ENCODE data around the gene PRUNE1.

The PRUNE1 gene, protein sequence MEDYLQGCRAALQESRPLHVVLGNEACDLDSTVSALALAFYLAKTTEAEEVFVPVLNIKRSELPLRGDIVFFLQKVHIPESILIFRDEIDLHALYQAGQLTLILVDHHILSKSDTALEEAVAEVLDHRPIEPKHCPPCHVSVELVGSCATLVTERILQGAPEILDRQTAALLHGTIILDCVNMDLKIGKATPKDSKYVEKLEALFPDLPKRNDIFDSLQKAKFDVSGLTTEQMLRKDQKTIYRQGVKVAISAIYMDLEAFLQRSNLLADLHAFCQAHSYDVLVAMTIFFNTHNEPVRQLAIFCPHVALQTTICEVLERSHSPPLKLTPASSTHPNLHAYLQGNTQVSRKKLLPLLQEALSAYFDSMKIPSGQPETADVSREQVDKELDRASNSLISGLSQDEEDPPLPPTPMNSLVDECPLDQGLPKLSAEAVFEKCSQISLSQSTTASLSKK

DNA sequence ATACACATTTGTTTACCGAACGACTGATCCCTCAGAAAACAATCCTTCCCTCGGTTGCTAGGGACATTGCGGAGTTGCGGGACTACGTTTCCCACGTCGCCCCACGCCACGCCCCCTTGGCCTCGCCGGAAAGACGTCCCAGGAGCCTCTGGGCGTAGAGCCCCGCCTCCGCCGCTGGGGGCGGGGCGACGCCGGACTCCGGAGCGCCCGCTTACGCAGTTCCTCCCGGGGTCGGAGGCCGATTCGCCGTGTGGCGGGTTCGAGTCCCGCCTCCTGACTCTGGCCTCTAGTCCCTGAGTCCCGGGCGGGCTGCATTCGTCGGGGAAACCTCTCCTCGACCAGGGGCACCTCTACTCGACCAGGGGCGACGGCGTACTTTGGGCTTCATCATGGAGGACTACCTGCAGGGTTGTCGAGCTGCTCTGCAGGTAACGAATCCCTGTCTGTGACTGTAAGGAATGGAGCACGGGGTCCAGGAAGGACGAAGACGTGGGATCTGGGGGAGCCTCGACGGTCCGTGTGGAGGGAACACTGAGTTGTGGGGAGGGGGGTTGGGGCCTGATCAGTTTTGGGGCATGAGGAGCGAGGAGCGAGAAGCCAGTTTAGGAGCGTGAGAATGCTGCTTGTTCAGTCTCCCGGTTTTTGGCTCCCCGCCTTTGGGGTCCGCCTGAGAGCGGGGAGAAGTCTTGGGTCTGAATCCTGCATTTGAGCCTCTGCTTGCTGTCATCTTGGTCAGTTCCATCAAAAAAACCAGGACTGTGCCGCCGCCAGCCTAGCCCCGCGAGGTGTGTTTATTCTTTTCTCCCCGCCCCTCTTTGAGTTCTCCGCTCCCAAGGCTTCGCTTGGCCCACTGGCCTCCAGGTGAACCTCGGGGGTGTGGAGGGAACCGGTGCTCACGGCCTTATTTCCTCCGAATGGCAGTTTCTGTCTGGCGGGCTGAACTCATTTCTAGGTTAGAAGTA is at the start of gene PRUNE1:
TSS of gene PRUNE1 (plus strand) at position 206 of the 962 bp plus-strand sequence. CDS start at position 390, 184 bp downstream.
- TF ChIP-seq, protein P1, sequence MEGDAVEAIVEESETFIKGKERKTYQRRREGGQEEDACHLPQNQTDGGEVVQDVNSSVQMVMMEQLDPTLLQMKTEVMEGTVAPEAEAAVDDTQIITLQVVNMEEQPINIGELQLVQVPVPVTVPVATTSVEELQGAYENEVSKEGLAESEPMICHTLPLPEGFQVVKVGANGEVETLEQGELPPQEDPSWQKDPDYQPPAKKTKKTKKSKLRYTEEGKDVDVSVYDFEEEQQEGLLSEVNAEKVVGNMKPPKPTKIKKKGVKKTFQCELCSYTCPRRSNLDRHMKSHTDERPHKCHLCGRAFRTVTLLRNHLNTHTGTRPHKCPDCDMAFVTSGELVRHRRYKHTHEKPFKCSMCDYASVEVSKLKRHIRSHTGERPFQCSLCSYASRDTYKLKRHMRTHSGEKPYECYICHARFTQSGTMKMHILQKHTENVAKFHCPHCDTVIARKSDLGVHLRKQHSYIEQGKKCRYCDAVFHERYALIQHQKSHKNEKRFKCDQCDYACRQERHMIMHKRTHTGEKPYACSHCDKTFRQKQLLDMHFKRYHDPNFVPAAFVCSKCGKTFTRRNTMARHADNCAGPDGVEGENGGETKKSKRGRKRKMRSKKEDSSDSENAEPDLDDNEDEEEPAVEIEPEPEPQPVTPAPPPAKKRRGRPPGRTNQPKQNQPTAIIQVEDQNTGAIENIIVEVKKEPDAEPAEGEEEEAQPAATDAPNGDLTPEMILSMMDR (IDR thresholded peaks at IDR 0.05; ENCODE audit: extremely low read depth, missing control alignments), result no peak
- DNase-seq (ENCODE audit: low spot score), result peak; percentile 97

DNA sequence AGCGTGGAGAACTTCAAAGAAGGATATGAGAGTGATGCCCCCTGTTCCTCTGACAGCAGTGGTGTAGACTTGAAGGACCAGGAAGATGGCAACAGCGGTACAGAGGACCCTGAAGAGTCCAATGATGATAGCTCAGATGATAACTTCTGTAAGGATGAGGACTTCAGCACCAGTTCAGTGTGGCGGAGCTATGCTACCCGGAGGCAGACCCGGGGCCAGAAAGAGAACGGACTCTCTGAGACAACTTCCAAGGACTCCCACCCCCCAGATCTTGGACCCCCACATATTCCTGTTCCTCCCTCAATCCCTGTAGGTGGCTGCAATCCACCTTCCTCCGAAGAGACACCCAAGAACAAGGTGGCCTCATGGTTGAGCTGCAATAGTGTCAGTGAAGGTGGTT is 47.6 kb upstream of the PRUNE1 start:
- TF ChIP-seq, protein P1 (IDR thresholded peaks at IDR 0.05; ENCODE audit: extremely low read depth, missing control alignments), result no peak

DNA sequence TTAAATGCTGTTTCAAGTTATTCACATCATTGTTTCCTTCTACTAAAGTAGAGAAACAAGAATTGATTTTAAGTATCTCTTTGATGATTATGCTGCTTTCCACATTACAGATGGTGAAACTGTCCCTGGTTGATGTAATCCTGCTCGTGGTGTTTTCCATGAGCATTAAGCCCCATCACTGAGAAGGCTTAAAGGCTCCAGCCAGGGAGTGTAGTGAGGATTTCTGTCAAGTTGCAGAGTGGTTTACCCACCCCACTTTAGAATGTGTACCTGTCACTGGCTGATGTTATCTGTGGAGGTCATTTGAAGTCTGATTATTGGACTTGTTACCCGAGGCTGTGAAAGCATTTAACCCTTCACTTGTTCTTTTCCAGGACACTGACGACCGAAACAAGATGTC is 46.5 kb upstream of the PRUNE1 start:
- TF ChIP-seq, protein P1 (IDR thresholded peaks at IDR 0.05; ENCODE audit: extremely low read depth, missing control alignments), result no peak
- DNase-seq (ENCODE audit: low spot score), result no peak

More for the DNA sequence above, 47.6 kb upstream of the PRUNE1 start:
- no peak for DNase-seq (ENCODE audit: low spot score)

DNA sequence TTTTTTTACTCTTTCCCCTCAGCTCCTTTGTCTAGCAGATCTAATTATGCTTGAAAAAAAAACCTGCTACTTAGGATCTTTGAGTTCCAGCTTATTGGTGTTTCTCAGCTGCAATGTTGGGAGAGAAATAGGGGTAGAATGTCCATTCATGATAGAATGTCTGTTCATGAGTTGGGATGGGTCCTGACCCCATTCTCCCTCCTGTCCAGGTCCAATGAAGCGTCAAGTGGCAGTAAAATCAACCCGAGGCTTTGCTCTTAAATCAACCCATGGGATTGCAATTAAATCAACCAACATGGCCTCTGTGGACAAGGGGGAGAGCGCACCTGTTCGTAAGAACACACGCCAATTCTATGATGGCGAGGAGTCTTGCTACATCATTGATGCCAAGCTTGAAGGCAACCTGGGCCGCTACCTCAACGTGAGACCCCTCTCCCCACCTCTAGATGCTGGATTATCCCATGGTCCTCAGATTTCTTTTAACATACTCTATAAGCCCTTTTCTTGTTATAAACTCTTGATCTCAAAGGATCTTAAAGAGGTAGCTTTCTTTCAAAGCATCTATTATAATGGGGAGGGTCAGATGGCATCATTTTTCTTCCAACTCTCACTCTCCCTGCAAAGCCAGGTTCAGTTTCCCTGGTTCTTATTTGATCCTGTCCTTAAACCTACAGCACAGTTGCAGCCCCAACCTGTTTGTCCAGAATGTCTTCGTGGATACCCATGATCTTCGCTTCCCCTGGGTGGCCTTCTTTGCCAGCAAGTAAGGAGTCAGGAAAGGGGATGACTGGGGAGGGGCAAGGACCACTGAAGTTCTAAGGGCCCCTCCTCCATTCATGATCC is 44.7 kb upstream of the PRUNE1 start:
- no peak for DNase-seq (ENCODE audit: low spot score)
- TF ChIP-seq, protein P1 (IDR thresholded peaks at IDR 0.05; ENCODE audit: extremely low read depth, missing control alignments), result no peak

DNA sequence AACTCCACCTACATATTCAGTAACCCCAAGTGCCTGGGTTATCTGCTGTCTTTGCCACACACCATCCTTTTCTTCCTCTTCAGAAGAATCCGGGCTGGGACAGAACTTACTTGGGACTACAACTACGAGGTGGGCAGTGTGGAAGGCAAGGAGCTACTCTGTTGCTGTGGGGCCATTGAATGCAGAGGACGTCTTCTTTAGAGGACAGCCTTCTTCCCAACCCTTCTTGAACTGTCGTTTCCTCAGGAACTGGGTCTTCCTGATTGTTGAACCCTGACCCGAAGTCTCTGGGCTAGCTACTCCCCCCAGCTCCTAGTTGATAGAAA is 44.1 kb upstream of the PRUNE1 start:
- TF ChIP-seq, protein P1 (IDR thresholded peaks at IDR 0.05; ENCODE audit: extremely low read depth, missing control alignments), result no peak
- DNase-seq (ENCODE audit: low spot score), result no peak

DNA sequence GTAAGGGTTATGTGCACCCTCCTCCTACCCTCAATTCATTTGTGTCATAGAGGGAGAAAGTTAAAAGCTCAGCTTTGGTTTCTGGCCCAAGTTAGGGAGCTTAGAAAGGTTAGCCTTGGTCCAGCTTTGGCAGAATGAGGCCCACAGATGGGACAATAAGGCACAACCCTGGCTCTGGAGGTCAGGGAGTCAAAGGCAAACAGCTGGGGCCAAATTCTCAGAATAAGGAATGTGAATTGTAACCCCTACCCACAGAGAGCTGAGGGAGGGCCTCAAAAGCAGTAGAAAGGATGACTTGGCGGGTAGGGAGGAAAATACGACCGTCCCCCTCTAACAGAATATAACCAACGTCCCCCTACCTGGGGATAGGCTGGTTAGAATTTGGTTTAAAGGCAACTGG is 42.6 kb upstream of the PRUNE1 start:
- no peak for DNase-seq (ENCODE audit: low spot score)
- TF ChIP-seq, protein P1 (IDR thresholded peaks at IDR 0.05; ENCODE audit: extremely low read depth, missing control alignments), result no peak
